HepG2 (cell line): ENCODE results near the gene ANKRD13D. TPM values are rescaled to one million over a fixed set of nuclear protein-coding genes. Genes with fewer than 3 reads are reported as not detected.

Experiments used
- GATA4 ChIP-seq: sonication (generic); IDR thresholded peaks from 2 replicates; pipeline ENCODE4 v1.6.1; 2016; ENCODE audit warnings: antibody characterized with exemption, low read depth, borderline replicate concordance
- HMG20B ChIP-seq: conservative IDR thresholded peaks from 2 replicates; pipeline ENCODE4 v1.6.1; 2016; ENCODE audit warnings: missing genetic modification reagents, missing compliant biosample characterization
- IRX3 ChIP-seq: sonication (generic); formaldehyde crosslinking; IDR thresholded peaks from 2 replicates; pipeline ENCODE4 v1.8.1; 2023; ENCODE audit warnings: mild to moderate bottlenecking, low read depth, missing genetic modification reagents, borderline replicate concordance
- MZF1 ChIP-seq: sonication (generic); formaldehyde crosslinking; IDR thresholded peaks from 2 replicates; pipeline ENCODE4 v1.8.1; 2023; ENCODE audit warnings: mild to moderate bottlenecking, missing genetic modification reagents, borderline replicate concordance
- PHF5A ChIP-seq: IDR thresholded peaks from one replicate; pipeline ENCODE4 v1.6.1; 2018; ENCODE audit warnings: low read depth, missing genetic modification reagents; ENCODE audit not compliant: unreplicated experiment
- PRPF4 ChIP-seq: fragments of 200-400 bp; formaldehyde crosslinking; IDR thresholded peaks from 2 replicates; pipeline ENCODE4 v1.6.1; 2016; ENCODE audit warnings: low read length, low read depth; ENCODE audit not compliant: poor library complexity, severe bottlenecking
- RARA ChIP-seq: IDR thresholded peaks from 2 replicates; pipeline ENCODE4 v1.6.1; 2016; ENCODE audit warnings: missing genetic modification reagents, missing compliant biosample characterization
- ZFAT ChIP-seq: sonication (generic); formaldehyde crosslinking; conservative IDR thresholded peaks from 2 replicates; pipeline ENCODE4 v1.8.1; 2023; ENCODE audit warnings: missing genetic modification reagents, inconsistent platforms
- ZFP36L2 ChIP-seq: sonication (generic); formaldehyde crosslinking; IDR thresholded peaks from 2 replicates; pipeline ENCODE4 v1.4.0; 2020; ENCODE audit warnings: missing genetic modification reagents
- ZFP90 ChIP-seq: sonication (generic); formaldehyde crosslinking; IDR thresholded peaks from 2 replicates; pipeline ENCODE4 v1.8.0; 2022; ENCODE audit warnings: missing genetic modification reagents, mild to moderate bottlenecking, inconsistent platforms, borderline replicate concordance
- ZNF34 ChIP-seq: sonication (generic); formaldehyde crosslinking; IDR thresholded peaks from 2 replicates; pipeline ENCODE4 v1.4.0; 2020; ENCODE audit warnings: mild to moderate bottlenecking, missing genetic modification reagents, borderline replicate concordance
- ZNF496 ChIP-seq: sonication (generic); formaldehyde crosslinking; IDR thresholded peaks from 2 replicates; pipeline ENCODE4 v1.8.1; 2023; ENCODE audit warnings: mild to moderate bottlenecking, moderate library complexity, missing genetic modification reagents; ENCODE audit not compliant: insufficient replicate concordance
- ZNF556 ChIP-seq: sonication (generic); formaldehyde crosslinking; IDR thresholded peaks from 2 replicates; pipeline ENCODE4 v1.4.0; 2020; ENCODE audit warnings: mild to moderate bottlenecking, missing genetic modification reagents, borderline replicate concordance
- ZNF777 ChIP-seq: sonication (generic); formaldehyde crosslinking; IDR thresholded peaks from 2 replicates; pipeline ENCODE4 v1.4.0; 2020; ENCODE audit warnings: missing genetic modification reagents
- ZSCAN30 ChIP-seq: sonication (generic); formaldehyde crosslinking; IDR thresholded peaks from 2 replicates; pipeline ENCODE4 v1.5.0; 2020; ENCODE audit warnings: mild to moderate bottlenecking, missing genetic modification reagents
- polyA plus RNA-seq, 8 experiments: library from polyadenylated mRNA; depleted of rRNA in 3 of 8; stranded (reverse) in 7 of 8; unstranded in 1 of 8; fragments of >200 nt; fragmentation: Illumina TruSeq in 4 of 8; extraction: Trizol in 4 of 8; gene quantifications; 2 replicates each; pipeline versions ENCODE4 v1.2.1 to v1.2.3, GENCODE V29; 2011 to 2016; ENCODE audit warnings: low read depth in 4 of 8, missing spikeins in 1 of 8, mixed read lengths in 1 of 8; ENCODE audit not compliant: insufficient read depth in 1 of 8
- total RNA-seq, 5 experiments: library from RNA; depleted of rRNA; stranded (reverse); fragments of >200 nt; fragmentation: Illumina TruSeq; extraction: Trizol; gene quantifications; 2 replicates each; pipeline ENCODE4 v1.2.3, GENCODE V29; 2016; ENCODE audit warnings: low read depth in 1 of 5
- TF ChIP-seq, protein P1 (sequence below), 2 experiments: sonication (generic) in 1 of 2; formaldehyde crosslinking in 1 of 2; IDR thresholded peaks; 2 replicates each; pipeline versions ENCODE4 v1.4.0 to v1.6.1; 2016 to 2020; ENCODE audit warnings: borderline replicate concordance in 1 of 2, low read depth in 1 of 2, mild to moderate bottlenecking in 1 of 2, missing genetic modification reagents in 1 of 2
- TF ChIP-seq, protein P2 (sequence below): sonication (generic); formaldehyde crosslinking; IDR thresholded peaks from 2 replicates; pipeline ENCODE4 v1.5.0; 2020; ENCODE audit warnings: mild to moderate bottlenecking, missing genetic modification reagents, borderline replicate concordance

The ANKRD13D gene
- total and polyA plus RNA-seq, 2 of the 13 experiments (the other 11 are each of a cell fraction or from before 2014, with no cell fraction given): 18.6 to 27.3 TPM

DNA sequence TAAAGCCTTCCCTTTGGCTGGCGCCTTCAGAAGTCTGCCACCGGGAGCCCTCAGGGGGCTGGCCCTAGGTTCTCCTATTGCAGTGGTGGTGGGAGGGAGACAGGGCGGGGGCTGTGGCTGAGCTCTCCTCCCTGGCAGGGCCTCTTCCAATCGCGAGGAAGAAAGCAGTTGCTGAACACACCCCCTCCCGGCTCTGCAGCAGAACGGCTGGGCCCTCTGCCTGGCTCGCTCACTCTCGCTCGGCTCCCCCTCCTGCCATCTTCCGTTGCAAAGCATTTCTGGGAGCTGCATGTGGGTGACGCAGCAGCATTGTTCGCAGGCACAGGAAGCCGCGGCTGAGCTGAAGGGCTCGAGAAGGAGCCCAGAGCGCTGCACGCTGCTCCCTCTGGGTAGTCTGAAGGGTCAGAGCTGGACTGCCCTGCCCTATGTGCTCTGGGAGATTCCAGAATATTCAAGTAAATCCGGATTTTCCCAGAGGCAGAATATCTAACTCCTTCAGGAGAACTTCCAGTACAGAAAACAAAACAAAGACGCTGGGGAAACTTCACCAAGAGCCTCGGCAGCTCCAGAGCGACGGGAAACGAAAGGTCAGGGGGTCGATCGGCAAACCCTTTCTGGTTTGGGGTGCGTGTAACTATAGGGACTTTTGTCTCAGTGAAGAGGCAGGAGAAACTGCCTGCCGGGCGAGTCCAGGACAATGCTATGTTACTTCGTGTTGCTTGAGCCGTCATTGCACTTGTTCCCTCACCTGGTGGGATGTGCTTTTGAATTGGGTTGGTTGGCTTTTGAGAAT, 49.1 kb upstream of the ANKRD13D start (continued):
- TF ChIP-seq ZFAT (CRISPR knock-in tag) (no peak), ZNF34 (CRISPR knock-in tag) (no peak), PRPF4 (no peak), ZNF496 (CRISPR knock-in tag) (no peak), ZFP36L2 (CRISPR knock-in tag) (0 out of 2 replicates have a peak, but pooled peaks have one; percentile 70), MZF1 (CRISPR knock-in tag) (no peak), ZNF556 (CRISPR knock-in tag) (no peak), IRX3 (CRISPR knock-in tag) (no peak), ZFP90 (CRISPR knock-in tag) (no peak), RARA (CRISPR knock-in tag) (peak; percentile 59), HMG20B (CRISPR knock-in tag) (0 out of 2 replicates have a peak, but pooled peaks have one; percentile 37), ZSCAN30 (CRISPR knock-in tag) (no peak), ZNF777 (no peak), PHF5A (CRISPR knock-in tag) (peak; percentile 90), GATA4 (peak; percentile 79; the same call in 1 of the 2 replicates)
- TF ChIP-seq, protein P1, sequence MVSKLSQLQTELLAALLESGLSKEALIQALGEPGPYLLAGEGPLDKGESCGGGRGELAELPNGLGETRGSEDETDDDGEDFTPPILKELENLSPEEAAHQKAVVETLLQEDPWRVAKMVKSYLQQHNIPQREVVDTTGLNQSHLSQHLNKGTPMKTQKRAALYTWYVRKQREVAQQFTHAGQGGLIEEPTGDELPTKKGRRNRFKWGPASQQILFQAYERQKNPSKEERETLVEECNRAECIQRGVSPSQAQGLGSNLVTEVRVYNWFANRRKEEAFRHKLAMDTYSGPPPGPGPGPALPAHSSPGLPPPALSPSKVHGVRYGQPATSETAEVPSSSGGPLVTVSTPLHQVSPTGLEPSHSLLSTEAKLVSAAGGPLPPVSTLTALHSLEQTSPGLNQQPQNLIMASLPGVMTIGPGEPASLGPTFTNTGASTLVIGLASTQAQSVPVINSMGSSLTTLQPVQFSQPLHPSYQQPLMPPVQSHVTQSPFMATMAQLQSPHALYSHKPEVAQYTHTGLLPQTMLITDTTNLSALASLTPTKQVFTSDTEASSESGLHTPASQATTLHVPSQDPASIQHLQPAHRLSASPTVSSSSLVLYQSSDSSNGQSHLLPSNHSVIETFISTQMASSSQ (IDR thresholded peaks at IDR 0.05; ENCODE audit: low read depth): no peak
- TF ChIP-seq, protein P1 (CRISPR knock-in tag; IDR thresholded peaks at IDR 0.05; ENCODE audit: borderline replicate concordance): no peak; the same call in 1 of the 2 replicates
- TF ChIP-seq, protein P2, sequence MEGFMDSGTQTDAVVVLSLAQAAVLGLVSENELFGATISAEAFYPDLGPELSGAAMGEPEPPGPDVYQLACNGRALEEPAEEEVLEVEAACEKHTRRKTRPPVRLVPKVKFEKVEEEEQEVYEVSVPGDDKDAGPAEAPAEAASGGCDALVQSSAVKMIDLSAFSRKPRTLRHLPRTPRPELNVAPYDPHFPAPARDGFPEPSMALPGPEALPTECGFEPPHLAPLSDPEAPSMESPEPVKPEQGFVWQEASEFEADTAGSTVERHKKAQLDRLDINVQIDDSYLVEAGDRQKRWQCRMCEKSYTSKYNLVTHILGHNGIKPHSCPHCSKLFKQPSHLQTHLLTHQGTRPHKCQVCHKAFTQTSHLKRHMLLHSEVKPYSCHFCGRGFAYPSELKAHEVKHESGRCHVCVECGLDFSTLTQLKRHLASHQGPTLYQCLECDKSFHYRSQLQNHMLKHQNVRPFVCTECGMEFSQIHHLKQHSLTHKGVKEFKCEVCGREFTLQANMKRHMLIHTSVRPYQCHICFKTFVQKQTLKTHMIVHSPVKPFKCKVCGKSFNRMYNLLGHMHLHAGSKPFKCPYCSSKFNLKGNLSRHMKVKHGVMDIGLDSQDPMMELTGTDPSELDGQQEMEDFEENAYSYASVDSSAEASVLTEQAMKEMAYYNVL (CRISPR knock-in tag): no peak
